NCI-H82 (cell line): ENCODE data around the gene LTF.

Experiments
- DNase-seq: peaks from one replicate; lab custom pipeline; 2025; lab: John Stamatoyannopoulos, UW

The LTF gene

GRCh38 chr3:46490338-46491084 is 25.8 kb upstream of the LTF start:
- no peak for DNase-seq

- DNase-seq, result no peak
Measured at GRCh38 chr3:46489875-46490274, 25.2 kb upstream of the LTF start.

- DNase-seq, result no peak
Measured at GRCh38 chr3:46489381-46489780, 24.7 kb upstream of the LTF start.

- DNase-seq, result peak; percentile 93
Measured at GRCh38 chr3:46488735-46489361, 24.1 kb upstream of the LTF start.

GRCh38 chr3:46485779-46486175 is 21.1 kb upstream of the LTF start:
- DNase-seq, result no peak

- peak; percentile 82 for DNase-seq
Measured at GRCh38 chr3:46484911-46485778, 20.4 kb upstream of the LTF start.

- no peak for DNase-seq
Measured at GRCh38 chr3:46484388-46484787, 19.7 kb upstream of the LTF start.

- no peak for DNase-seq
Measured at GRCh38 chr3:46483825-46484224, 19.1 kb upstream of the LTF start.

GRCh38 chr3:46482632-46483350 is 18.1 kb upstream of the LTF start:
- DNase-seq, result no peak

GRCh38 chr3:46481636-46482035 is 16.9 kb upstream of the LTF start:
- no peak for DNase-seq

- no peak for DNase-seq
Measured at GRCh38 chr3:46480491-46481195, 15.9 kb upstream of the LTF start.

GRCh38 chr3:46479696-46480095 is 15.0 kb upstream of the LTF start:
- no peak for DNase-seq

- DNase-seq, result no peak
Measured at GRCh38 chr3:46479021-46479420, 14.3 kb upstream of the LTF start.

- no peak for DNase-seq
Measured at GRCh38 chr3:46478341-46478740, 13.6 kb upstream of the LTF start.

GRCh38 chr3:46477756-46478155 is 13.1 kb upstream of the LTF start:
- DNase-seq, result no peak

GRCh38 chr3:46477145-46477544 is 12.4 kb upstream of the LTF start:
- no peak for DNase-seq

- no peak for DNase-seq
Measured at GRCh38 chr3:46472736-46473135, 8.0 kb upstream of the LTF start.

- DNase-seq, result no peak
Measured at GRCh38 chr3:46471371-46471914, 6.7 kb upstream of the LTF start.

- no peak for DNase-seq
Measured at GRCh38 chr3:46470831-46471230, 6.1 kb upstream of the LTF start.

GRCh38 chr3:46469680-46470357 is 5.1 kb upstream of the LTF start:
- DNase-seq, result no peak
